ENCODE measurements around the gene RORB.
A peak's percentile ranks its signal among the peaks of the same experiment; 100 is the strongest.

RORB gene

DNA sequence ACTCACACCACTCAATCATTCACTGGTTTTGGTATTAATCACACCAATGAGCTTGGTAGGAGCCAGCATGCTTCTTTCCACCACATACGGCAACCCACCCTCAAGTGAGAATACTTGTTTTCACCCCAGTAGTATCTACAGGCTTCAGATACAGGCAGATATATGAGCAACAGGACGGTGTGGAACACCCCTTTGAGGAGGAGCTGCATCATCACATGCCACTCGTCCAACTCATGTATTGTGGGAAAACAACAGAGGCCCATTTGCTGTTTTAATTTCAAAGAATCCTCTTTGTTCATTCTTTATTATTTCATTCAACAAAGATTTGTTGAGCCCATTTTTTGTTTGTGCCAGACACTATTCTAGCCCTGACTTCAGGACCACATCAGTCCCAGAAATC lies 46.0 kb downstream of the RORB start:
- no peak overlapping the region for H3K4me3 ChIP-seq (replicated peaks in 1 of 2; ENCODE audit: low read depth in 2 of 2, low read length in 2 of 2)
- TF ChIP-seq, protein P1, sequence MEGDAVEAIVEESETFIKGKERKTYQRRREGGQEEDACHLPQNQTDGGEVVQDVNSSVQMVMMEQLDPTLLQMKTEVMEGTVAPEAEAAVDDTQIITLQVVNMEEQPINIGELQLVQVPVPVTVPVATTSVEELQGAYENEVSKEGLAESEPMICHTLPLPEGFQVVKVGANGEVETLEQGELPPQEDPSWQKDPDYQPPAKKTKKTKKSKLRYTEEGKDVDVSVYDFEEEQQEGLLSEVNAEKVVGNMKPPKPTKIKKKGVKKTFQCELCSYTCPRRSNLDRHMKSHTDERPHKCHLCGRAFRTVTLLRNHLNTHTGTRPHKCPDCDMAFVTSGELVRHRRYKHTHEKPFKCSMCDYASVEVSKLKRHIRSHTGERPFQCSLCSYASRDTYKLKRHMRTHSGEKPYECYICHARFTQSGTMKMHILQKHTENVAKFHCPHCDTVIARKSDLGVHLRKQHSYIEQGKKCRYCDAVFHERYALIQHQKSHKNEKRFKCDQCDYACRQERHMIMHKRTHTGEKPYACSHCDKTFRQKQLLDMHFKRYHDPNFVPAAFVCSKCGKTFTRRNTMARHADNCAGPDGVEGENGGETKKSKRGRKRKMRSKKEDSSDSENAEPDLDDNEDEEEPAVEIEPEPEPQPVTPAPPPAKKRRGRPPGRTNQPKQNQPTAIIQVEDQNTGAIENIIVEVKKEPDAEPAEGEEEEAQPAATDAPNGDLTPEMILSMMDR (IDR thresholded peaks at IDR 0.05; ENCODE audit: low read depth, low read length): no peak
- DNase-seq (ENCODE audit: low read depth in 2 of 2): no peak

DNA sequence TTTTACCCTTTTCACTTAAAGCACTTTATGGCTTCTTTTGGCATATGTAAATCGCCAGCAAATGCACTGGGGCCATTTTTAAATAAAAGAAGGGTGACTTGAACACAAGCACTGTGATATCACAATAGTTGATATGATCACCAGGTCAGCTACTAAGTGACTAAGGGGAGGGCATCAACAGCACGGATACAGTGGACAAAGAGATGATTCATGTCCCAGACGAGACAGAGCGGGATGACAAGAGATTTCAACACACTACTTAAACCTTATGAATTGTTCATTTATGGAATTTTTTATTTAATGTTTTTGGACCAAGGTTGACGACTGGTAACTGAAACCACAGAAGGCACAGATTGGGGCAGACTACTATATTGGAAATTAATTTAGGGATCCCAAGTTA lies 54.1 kb downstream of the RORB start:
- TF ChIP-seq, protein P1 (IDR thresholded peaks at IDR 0.05; ENCODE audit: low read depth, low read length): no peak
- no peak overlapping the region for H3K4me3 ChIP-seq (replicated peaks in 1 of 2; ENCODE audit: low read depth in 2 of 2, low read length in 2 of 2)
- no peak for DNase-seq (ENCODE audit: low read depth in 2 of 2)

DNA sequence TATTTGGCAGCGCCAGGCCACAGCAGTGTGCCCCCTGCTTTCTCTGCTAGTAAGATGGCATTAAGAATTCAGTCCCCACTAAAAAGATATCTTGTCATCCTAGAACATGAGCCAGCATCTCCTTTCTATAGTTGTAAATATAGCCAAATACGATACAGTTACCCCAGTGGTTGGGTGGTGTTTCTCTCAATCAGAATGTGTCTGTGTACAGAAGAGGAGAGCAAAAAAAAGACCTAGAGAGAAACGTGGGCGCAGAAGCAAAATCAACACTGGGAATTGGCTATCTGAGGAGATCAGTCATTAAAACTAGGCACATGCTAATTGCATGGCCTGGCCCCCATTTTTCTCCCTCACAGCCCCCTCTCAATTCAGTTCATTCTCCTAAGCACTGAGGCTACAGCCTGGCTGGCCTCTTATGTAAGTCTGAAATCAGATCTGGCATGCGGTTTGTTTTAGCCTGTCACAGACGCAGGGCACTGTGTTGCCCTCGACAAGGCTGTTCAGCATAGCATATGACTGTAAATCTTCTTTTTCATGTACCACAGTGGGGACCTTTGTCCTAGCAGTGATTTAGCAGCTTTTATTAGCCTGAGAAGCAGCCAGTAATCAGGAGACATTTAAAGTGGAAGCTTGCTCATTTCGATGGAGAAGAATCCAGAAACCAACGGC lies 57.8 kb downstream of the RORB start:
- TF ChIP-seq, protein P1 (IDR thresholded peaks at IDR 0.05; ENCODE audit: low read depth, low read length): no peak
- no peak overlapping the region for H3K4me3 ChIP-seq (replicated peaks in 1 of 2; ENCODE audit: low read depth in 2 of 2, low read length in 2 of 2)
- no peak for DNase-seq (ENCODE audit: low read depth in 2 of 2)

DNA sequence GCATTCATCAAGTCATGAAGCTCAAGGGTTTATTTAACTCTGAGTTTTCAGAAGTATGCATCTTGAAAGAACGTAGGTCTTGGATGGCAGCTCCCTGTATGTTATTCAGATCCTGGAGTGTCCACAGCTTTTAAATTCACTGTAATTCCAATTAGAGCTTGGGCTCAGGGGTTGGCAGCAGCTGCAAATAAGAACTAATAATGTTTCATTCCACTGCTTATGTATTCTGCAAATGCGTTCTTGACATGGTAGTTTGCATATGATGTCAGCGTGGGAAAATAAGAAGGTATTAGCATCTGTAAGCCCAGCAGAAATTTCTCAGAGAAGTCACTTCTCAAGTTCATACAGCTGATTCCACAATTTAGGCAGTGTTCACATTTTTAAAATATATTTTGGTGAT lies 58.4 kb downstream of the RORB start:
- no peak overlapping the region for H3K4me3 ChIP-seq (replicated peaks in 1 of 2; ENCODE audit: low read depth in 2 of 2, low read length in 2 of 2)
- DNase-seq (ENCODE audit: low read depth in 2 of 2): no peak
- TF ChIP-seq, protein P1 (IDR thresholded peaks at IDR 0.05; ENCODE audit: low read depth, low read length): no peak

DNA sequence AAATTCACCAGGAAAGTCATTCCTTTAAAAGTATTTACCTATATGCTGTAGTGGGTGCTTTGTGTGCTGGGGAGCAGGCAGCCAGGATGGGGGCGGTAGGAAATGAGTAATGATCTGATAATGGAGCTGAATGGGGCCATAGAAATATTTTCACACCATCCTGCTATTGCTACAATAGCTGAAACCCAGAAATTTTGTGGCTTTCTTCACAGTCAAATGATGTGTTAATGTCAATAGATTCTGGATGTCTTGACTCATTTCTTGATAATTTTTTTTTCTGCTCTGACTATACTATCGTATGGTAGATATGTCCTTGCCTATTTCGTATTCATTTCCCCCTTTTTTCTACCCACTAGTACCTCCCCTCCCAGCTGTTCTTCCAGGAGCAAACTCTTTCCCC lies 59.5 kb downstream of the RORB start:
- peak in 1 of 2 donors; percentile 15 for DNase-seq (ENCODE audit: low read depth in 2 of 2)
- TF ChIP-seq, protein P1 (IDR thresholded peaks at IDR 0.05; ENCODE audit: low read depth, low read length): no peak

DNA sequence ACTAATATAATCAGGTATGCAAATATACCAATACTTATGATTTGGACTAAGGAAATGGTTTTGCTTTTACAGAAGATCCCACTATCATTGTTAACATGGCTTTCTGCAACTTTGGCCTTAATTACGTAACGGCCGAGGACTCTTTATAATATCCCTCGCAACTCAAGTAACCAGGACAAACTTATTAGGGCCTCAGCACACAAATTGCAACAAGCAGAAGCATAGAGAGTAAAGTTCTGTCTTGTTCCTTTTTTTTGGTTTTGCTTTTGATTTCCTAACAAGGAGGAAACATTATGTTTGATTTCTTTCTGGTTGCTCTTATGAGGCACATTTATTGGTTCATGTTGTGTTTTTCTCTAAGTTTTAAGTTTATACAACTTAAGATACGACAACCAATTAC lies 60.4 kb downstream of the RORB start:
- no peak for DNase-seq (ENCODE audit: low read depth in 2 of 2)
- H3K4me3 ChIP-seq (replicated peaks in 1 of 2; ENCODE audit: low read depth in 2 of 2, low read length in 2 of 2): no peak overlapping the region
- TF ChIP-seq, protein P1 (IDR thresholded peaks at IDR 0.05; ENCODE audit: low read depth, low read length): no peak

More for the DNA sequence above, 59.5 kb downstream of the RORB start:
- no peak overlapping the region for H3K4me3 ChIP-seq (replicated peaks in 1 of 2; ENCODE audit: low read depth in 2 of 2, low read length in 2 of 2)

DNA sequence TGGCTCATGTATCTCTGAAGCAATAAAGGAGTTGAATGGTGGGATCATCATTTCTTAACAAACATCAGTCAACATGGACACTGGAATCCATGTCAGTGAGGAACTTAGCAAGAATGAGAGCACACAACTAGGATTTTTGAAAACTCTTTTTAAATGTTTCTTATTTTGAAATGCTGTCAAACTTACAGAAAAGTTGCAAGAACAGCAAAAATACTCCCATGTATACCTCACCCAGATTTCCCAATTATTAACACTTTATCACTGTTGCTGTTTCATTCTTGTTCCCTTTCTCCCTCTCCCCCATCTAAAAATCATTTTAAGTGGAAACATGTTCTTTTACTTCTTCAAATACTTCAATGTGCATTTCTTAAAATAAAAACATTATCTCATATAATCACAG lies 65.5 kb downstream of the RORB start:
- H3K4me3 ChIP-seq (replicated peaks in 1 of 2; ENCODE audit: low read depth in 2 of 2, low read length in 2 of 2): no peak overlapping the region
- TF ChIP-seq, protein P1 (IDR thresholded peaks at IDR 0.05; ENCODE audit: low read depth, low read length): no peak
- no peak for DNase-seq (ENCODE audit: low read depth in 2 of 2)

Data from cardiac fibroblast (primary cell).